Astrocyte (in vitro differentiated cells and primary cell): ENCODE results near the gene GCNT1.

Experiments
- EZH2 ChIP-seq: IDR thresholded peaks from 2 replicates; pipeline ENCODE4 v1.6.1; 2012; ENCODE audit warnings: mild to moderate bottlenecking, low read length, inconsistent platforms; ENCODE audit not compliant: insufficient read depth
- TF ChIP-seq, protein P1 (sequence below): IDR thresholded peaks from 2 replicates; pipeline ENCODE4 v1.5.1; 2011; ENCODE audit warnings: low read depth, mild to moderate bottlenecking, inconsistent platforms, low read length, moderate library complexity; ENCODE audit not compliant: insufficient read depth

DNA sequence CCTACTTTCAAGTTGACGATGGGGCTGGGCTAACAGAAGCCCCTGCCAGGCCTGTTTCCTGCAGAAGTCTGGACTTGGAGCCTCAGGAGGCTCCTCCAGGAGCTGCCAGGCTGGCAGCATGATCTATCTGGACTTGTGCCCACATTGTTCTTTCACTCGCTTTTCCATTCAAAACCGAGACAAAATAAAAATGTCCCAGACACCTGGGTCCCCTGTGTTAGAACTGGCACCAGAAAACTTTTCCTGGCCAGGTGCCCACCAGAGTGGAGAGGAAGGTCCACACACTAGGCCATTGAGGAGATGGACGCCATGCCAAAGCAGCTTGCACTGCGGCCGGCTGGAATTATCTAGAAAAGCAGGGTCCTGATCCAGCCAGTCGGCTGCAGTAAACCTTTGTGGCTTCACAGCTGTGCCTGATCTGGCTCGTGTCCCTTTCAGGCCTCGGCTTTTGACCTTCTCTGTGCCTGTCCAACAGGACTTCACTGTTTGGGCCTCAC is 78.2 kb downstream of the GCNT1 start:
- no peak for TF ChIP-seq EZH2
- TF ChIP-seq, protein P1, sequence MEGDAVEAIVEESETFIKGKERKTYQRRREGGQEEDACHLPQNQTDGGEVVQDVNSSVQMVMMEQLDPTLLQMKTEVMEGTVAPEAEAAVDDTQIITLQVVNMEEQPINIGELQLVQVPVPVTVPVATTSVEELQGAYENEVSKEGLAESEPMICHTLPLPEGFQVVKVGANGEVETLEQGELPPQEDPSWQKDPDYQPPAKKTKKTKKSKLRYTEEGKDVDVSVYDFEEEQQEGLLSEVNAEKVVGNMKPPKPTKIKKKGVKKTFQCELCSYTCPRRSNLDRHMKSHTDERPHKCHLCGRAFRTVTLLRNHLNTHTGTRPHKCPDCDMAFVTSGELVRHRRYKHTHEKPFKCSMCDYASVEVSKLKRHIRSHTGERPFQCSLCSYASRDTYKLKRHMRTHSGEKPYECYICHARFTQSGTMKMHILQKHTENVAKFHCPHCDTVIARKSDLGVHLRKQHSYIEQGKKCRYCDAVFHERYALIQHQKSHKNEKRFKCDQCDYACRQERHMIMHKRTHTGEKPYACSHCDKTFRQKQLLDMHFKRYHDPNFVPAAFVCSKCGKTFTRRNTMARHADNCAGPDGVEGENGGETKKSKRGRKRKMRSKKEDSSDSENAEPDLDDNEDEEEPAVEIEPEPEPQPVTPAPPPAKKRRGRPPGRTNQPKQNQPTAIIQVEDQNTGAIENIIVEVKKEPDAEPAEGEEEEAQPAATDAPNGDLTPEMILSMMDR, result no peak
